ENCODE measurements around the gene ZNF778. TPM values are rescaled to one million over a fixed set of nuclear protein-coding genes. Genes with fewer than 3 reads are reported as not detected.

The ZNF778 gene
- total and polyA plus RNA-seq, 2 of the 8 experiments (the other 6 are each of a cell fraction or from before 2014, with no cell fraction given) = 9.5 to 21.9 TPM

DNA sequence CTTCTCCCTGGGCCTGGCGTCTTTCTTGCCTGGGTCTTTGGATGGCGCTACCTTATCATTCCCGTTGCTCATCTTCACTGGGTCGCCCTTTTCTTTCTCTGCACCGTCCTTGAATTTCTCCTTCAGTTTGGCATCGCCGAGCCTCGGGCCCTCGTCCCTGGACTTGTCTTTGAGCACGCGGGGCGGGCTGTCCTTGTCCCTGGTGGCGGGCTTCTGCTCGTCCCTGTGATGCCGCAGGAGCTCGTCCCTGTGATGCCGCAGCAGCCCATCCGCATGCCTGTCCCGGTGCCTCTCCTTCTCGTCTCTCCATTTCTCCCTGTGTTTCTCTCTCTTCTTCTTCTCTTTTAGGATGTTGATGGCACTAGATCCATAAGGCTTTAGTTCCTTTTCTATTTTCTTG is 64.3 kb downstream of the ZNF778 start:
- H3K23me2 ChIP-seq (ENCODE audit: low read depth, low read length) = no peaks in the 10 kb centered on the region
- no peaks in the 10 kb centered on the region for H3K4me1 ChIP-seq (replicated peaks in 1 of 4; ENCODE audit: control insufficient read depth in 3 of 4, insufficient read depth in 4 of 4, low read length in 3 of 4)
- no peak overlapping the region for H3K9ac ChIP-seq (replicated peaks in 1 of 4; ENCODE audit: extremely low read depth in 1 of 4, low read depth in 3 of 4, low read length in 3 of 4)
- H2BK5ac ChIP-seq (ENCODE audit: low read depth, low read length) = no peak overlapping the region
- H3K56ac ChIP-seq (replicated peaks; ENCODE audit: insufficient read length, low read depth, low read length) = no peak overlapping the region
- WGBS, 2 experiments (ENCODE audit: extremely low coverage in 1 of 2, insufficient coverage in 1 of 2, insufficient read length in 1 of 2, insufficient replicate concordance in 2 of 2, low coverage in 1 of 2, low lambda C conversion rate in 2 of 2, missing lambda C conversion rate in 1 of 2) = 91% methylated on average over 20 of the region's 20 CpGs; no CpG with 5 or more reads in 1 of the 2 experiments
- no peaks in the 10 kb centered on the region; a peak in 1 of 4 replicates for H3K79me2 ChIP-seq (ENCODE audit: control insufficient read depth in 1 of 2, insufficient read depth in 2 of 2, low read length in 2 of 2)
- no peak overlapping the region for H2AFZ ChIP-seq (ENCODE audit: low read length)
- H2BK15ac ChIP-seq (ENCODE audit: low read length) = no peak overlapping the region
- no peaks in the 10 kb centered on the region for H3K9me3 ChIP-seq (ENCODE audit: insufficient read depth in 2 of 2, low read depth in 1 of 2, low read length in 1 of 2)
- FAIRE-seq (no peak), DNase-seq (ENCODE audit: low read depth in 1 of 2, low spot score in 2 of 2) (no peak)
- no peak overlapping the region for H4K8ac ChIP-seq (ENCODE audit: extremely low read depth, insufficient read depth, low read length)
- H3K27ac ChIP-seq (ENCODE audit: low read depth, low read length) = no peak overlapping the region
- peaks cover 22 to 74% (median 48%) of the 10 kb centered on the region in 4 experiments; a peak in 7 of 8 replicates for H3K36me3 ChIP-seq (ENCODE audit: control insufficient read depth in 2 of 4, insufficient read depth in 4 of 4, low read length in 3 of 4)
- no peak overlapping the region for H4K91ac ChIP-seq (replicated peaks; ENCODE audit: insufficient read length, low read length)
- no peak overlapping the region for H3K23ac ChIP-seq (ENCODE audit: insufficient read length)
- ChIA-PET POLR2A (ENCODE audit: partially characterized antibody) (interaction anchor here (0.7 to 2.9 kb wide), 4 partner anchors 11 to 19 kb away, joined by 3 to 15 read pairs (median 3); no protein-coding TSS in a partner anchor), CTCF (ENCODE audit: partially characterized antibody) (interaction anchor here (0.6 to 2.8 kb wide), 8 partner anchors 8 to 232 kb away, joined by 3 to 17 read pairs (median 7); no protein-coding TSS in a partner anchor)
- no peak overlapping the region for H3K4me2 ChIP-seq (ENCODE audit: insufficient read depth in 1 of 2, low read depth in 2 of 2, low read length in 2 of 2)
- H3K14ac ChIP-seq (ENCODE audit: insufficient read length) = no peak overlapping the region
- no peak for TF ChIP-seq EP300 (IDR thresholded peaks at IDR 0.05; ENCODE audit: borderline replicate concordance in 1 of 2, low read depth in 2 of 2, low read length in 2 of 2)
- no peak for TF ChIP-seq TBP (IDR thresholded peaks at IDR 0.05; ENCODE audit: low read depth, low read length)
- no peak for TF ChIP-seq USF2 (IDR thresholded peaks at IDR 0.05; ENCODE audit: low read length)
- TF ChIP-seq SIRT6 (IDR thresholded peaks at IDR 0.05; ENCODE audit: low read length) = no peak
- TF ChIP-seq, protein P1, sequence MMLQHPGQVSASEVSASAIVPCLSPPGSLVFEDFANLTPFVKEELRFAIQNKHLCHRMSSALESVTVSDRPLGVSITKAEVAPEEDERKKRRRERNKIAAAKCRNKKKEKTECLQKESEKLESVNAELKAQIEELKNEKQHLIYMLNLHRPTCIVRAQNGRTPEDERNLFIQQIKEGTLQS (IDR thresholded peaks at IDR 0.05; ENCODE audit: insufficient read depth, low read depth, low read length) = no peak
- H3K79me1 ChIP-seq (ENCODE audit: low read depth, low read length) = peaks cover 12% of the 10 kb centered on the region
- H2AK5ac ChIP-seq (ENCODE audit: low read depth, low read length) = no peak overlapping the region
- no peak overlapping the region for H3K4ac ChIP-seq (replicated peaks; ENCODE audit: insufficient read length, low read depth, low read length)
- no peak overlapping the region for H3K18ac ChIP-seq (ENCODE audit: extremely low read depth, low read length)
- H4K5ac ChIP-seq (ENCODE audit: insufficient read length, low read depth, low read length) = no peak overlapping the region
- H2BK12ac ChIP-seq (ENCODE audit: low read depth, low read length) = no peak overlapping the region
- peaks cover 5 to 8% of the 10 kb centered on the region in 2 experiments for H4K20me1 ChIP-seq (replicated peaks in 1 of 2; ENCODE audit: control insufficient read depth in 1 of 2, insufficient read depth in 2 of 2, low read length in 2 of 2)
- H2BK20ac ChIP-seq (ENCODE audit: low read length) = no peak overlapping the region
- no peak overlapping the region for H2BK120ac ChIP-seq (replicated peaks; ENCODE audit: low read depth, low read length)
- H3K4me3 ChIP-seq (ENCODE audit: extremely low read depth in 1 of 4, insufficient read depth in 2 of 4, low read depth in 3 of 4, low read length in 4 of 4) = no peak overlapping the region
- no peaks in the 10 kb centered on the region for H3K27me3 ChIP-seq (replicated peaks in 1 of 4; ENCODE audit: control insufficient read depth in 3 of 4, extremely low read depth in 1 of 4, insufficient read depth in 3 of 4, low read length in 3 of 4)
